WTC11 (cell line): ENCODE results near the gene LGALS4.
"Not testable (repeated sequence)": the region's sequence is repeated elsewhere in the genome, so short reads cannot be mapped to it uniquely, and the experiment has no call there.

Source experiments
- CREB1 ChIP-seq: sonication (generic); formaldehyde crosslinking; IDR thresholded peaks from 2 replicates; pipeline ENCODE4 v1.8.0; 2023; ENCODE audit warnings: mild to moderate bottlenecking, missing genetic modification reagents
- JUN ChIP-seq: sonication (generic); formaldehyde crosslinking; IDR thresholded peaks from 2 replicates; pipeline ENCODE4 v1.8.0; 2023; ENCODE audit warnings: mild to moderate bottlenecking, missing genetic modification reagents
- NR3C1 ChIP-seq: sonication (generic); formaldehyde crosslinking; conservative IDR thresholded peaks from 2 replicates; pipeline ENCODE4 v1.8.1; 2023; ENCODE audit warnings: low read depth, mild to moderate bottlenecking, missing genetic modification reagents
- TEAD4 ChIP-seq: sonication (generic); formaldehyde crosslinking; IDR thresholded peaks from 2 replicates; pipeline ENCODE4 v1.8.0; 2022; ENCODE audit warnings: mild to moderate bottlenecking, missing genetic modification reagents
- ZNF121 ChIP-seq: sonication (generic); formaldehyde crosslinking; IDR thresholded peaks from 2 replicates; pipeline ENCODE4 v1.8.0; 2023; ENCODE audit warnings: missing genetic modification reagents
- TF ChIP-seq, protein P1 (sequence below): fragments of 200-600 bp; IDR thresholded peaks from 2 replicates; pipeline ENCODE4 v1.8.0; 2022; ENCODE audit warnings: antibody characterized with exemption
- TF ChIP-seq, protein P2 (sequence below): sonication (generic); formaldehyde crosslinking; IDR thresholded peaks from 2 replicates; pipeline ENCODE4 v1.8.0; 2022; ENCODE audit warnings: mild to moderate bottlenecking, missing genetic modification reagents
- TF ChIP-seq, protein P3 (sequence below): sonication (generic); formaldehyde crosslinking; IDR thresholded peaks from 2 replicates; pipeline ENCODE4 v1.8.0; 2022; ENCODE audit warnings: mild to moderate bottlenecking, missing genetic modification reagents

DNA sequence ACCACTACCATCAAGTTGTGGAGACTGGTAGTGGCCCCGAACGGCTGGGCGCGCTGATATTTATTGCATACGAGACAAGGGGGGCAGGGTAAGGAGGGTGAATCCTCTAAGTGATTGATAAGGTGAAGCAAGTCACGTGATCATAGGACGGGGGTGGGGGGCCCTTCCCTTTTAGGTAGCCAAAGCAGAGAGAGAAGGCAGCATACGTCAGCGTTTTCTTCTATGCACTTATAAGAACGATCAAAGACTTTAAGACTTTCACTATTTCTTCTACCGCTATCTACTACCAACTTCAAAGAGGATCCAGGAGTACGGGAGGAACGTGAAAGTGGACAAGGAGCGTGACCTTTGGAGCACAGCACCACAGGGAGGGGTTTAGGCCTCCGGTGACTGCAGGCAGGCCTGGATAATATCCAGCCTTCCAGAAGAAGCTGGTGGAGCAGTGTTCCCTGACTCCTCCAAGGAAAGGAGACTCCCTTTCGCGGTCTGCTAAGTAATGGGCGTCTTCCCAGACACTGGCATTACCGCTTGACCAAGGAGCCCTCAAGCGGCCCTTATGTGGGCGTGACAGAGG lies 47.0 kb upstream of the LGALS4 start:
- TF ChIP-seq NR3C1 (CRISPR knock-in tag); JUN (CRISPR knock-in tag); ZNF121 (CRISPR knock-in tag); TEAD4 (CRISPR knock-in tag); CREB1: not testable (repeated sequence)
- TF ChIP-seq, protein P1, sequence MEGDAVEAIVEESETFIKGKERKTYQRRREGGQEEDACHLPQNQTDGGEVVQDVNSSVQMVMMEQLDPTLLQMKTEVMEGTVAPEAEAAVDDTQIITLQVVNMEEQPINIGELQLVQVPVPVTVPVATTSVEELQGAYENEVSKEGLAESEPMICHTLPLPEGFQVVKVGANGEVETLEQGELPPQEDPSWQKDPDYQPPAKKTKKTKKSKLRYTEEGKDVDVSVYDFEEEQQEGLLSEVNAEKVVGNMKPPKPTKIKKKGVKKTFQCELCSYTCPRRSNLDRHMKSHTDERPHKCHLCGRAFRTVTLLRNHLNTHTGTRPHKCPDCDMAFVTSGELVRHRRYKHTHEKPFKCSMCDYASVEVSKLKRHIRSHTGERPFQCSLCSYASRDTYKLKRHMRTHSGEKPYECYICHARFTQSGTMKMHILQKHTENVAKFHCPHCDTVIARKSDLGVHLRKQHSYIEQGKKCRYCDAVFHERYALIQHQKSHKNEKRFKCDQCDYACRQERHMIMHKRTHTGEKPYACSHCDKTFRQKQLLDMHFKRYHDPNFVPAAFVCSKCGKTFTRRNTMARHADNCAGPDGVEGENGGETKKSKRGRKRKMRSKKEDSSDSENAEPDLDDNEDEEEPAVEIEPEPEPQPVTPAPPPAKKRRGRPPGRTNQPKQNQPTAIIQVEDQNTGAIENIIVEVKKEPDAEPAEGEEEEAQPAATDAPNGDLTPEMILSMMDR: not testable (repeated sequence)
- TF ChIP-seq, protein P2, sequence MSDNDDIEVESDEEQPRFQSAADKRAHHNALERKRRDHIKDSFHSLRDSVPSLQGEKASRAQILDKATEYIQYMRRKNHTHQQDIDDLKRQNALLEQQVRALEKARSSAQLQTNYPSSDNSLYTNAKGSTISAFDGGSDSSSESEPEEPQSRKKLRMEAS (CRISPR knock-in tag): not testable (repeated sequence)
- TF ChIP-seq, protein P3, sequence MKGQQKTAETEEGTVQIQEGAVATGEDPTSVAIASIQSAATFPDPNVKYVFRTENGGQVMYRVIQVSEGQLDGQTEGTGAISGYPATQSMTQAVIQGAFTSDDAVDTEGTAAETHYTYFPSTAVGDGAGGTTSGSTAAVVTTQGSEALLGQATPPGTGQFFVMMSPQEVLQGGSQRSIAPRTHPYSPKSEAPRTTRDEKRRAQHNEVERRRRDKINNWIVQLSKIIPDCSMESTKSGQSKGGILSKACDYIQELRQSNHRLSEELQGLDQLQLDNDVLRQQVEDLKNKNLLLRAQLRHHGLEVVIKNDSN (CRISPR knock-in tag): not testable (repeated sequence)
